HG03521 (cell line): ENCODE results near the gene C9orf50.
"Not testable (repeated sequence)": the region's sequence is repeated elsewhere in the genome, so short reads cannot be mapped to it uniquely, and the experiment has no call there.

Experiments used
- ATAC-seq: cut with Tn5 transposase; IDR thresholded peaks from one replicate; pipeline ENCODE4 v1.9.1; 2021; ENCODE audit warnings: mild to moderate bottlenecking, moderate library complexity; ENCODE audit not compliant: unreplicated experiment

C9orf50 gene

DNA sequence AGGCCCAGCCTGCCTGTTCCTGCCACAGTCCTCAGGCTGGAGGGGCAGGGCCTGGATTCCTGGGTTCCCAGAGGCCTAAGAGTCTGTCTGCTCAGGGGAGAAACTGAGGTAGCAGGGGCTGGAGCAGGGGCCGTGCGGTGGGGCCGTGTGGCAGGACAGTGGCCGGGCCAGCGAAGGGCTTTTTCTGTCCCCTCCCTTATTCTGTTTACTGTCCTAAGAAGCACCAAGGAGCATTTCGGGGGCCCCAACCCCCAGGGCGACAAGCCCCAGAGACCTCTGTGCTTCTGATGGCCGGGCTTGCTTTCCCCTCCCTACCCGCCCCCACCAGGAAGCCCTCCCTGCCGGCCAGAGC, 27.8 kb upstream of the C9orf50 start:
- no peak for ATAC-seq

DNA sequence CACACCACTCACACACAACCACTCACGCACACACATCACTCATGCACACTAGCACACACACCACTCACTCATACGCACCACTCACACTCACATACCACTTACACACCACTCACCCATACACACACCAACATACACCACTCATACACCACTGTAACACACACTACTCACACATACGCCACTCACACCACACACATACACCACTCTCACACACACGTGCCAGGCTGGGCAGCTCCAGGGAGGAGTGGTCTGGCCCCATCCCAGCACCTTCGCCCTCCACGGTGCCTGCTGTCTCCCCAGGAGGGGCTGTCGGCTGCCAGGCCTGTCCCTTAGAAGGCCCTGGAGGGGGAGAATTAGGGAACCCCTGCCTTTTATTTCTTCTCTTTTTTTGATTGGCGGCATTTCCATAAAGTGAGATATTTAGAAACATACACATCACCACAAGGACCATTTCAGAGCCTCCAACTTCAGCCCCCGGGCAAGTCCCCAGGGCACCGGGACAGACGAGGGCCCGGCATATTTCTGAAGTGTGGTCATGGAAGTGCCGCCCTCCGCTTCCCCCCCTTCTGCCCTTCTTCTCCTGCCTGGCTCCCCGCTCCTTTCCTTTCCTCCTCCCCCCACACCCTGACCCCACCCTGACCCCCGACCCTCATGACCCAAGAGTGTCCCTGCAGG, 27.3 kb upstream of the C9orf50 start:
- ATAC-seq: no peak

DNA sequence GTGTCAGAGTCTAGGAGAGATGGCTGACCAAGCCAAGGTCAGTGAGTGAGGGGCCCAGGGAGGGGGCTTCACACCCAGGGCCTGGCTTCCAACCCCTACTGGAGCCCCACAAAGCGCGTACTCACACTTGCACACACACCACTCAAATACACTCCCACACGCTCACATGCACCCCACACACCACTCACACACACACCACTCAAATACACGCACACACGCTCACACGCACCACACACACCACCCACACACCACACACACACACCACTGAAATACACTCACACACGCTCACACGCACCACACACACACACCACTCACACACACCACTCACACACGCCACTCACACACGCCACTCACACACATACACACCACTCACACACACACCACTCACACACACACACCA, 26.7 kb upstream of the C9orf50 start:
- ATAC-seq: no peak

DNA sequence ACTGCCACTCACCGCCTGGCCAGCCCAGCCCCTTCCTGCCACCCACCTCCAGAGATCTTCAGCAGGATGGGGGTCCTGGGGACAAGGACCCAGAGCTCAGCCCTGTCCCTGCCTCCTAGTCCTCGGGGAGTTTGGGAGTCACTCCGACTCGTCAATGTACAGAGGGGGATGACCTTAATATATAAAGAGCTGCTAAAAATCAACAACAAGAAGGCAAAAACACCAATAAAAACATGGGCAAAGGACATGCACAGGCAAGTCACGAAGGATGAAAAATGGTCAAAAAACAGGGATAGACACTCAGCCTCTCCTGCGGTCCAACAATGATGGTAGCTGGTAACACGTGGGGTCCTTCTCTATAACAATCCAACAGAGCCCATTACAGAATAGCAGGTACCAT, 25.8 kb upstream of the C9orf50 start:
- no peak for ATAC-seq

DNA sequence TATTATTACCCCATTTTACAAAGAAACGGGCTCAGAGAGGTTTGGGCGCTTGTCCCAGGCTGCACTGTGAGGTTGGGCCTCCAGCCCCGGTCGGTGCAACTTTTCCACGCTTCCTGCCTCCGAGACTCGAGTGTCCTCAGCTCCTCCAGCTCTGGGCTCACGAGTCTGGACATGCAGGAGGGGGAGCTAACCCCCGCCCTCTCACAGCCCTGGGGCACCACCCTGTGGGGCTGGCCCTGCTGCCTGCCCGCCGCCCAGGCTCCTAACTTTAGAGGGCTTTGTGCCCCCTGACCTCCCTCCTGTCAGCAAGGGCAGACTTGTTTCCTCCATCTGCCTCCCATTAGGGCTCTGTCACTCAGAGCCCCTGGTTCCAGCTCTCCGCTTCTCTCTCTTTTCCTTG, 25.4 kb upstream of the C9orf50 start:
- ATAC-seq: no peak

DNA sequence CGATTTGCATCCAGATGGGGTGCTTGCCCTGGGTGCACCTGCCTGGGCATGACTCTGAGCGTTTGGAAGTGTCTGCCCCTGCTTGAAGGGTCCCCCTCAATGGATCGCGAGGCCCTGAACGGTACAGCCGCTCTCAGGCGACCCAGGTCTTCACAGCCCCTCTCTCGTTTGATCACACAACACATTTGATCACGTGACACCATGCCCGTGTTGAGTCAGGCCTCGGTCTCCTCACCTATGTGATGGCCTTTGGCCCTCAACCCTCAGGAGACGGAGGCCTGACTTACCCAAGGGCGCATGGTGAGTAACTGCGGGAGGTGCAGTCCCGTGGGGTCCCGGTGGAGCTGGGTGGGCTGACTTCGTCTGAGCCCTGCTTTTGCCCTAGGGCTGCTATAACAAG, 24.0 kb upstream of the C9orf50 start:
- no peak for ATAC-seq

DNA sequence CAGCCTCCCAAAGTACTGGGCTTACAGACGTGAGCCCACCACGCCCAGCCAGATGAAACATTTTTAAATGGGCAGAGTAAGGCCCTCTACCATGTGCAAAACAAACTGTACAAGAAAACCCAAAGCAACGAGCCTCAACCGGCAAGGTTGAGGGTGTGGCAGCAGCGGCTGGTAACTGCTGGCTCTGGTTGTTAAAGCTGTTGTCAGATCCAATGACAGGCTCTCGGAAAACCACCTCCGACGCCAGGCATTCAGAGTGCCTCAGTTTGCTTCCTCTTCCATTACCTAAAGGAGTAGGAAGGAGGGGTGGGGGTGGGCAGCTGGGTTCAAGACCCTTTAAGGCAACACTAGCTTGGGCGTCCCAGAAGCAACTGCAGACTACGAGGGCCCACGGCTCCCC, 23.5 kb upstream of the C9orf50 start:
- no peak for ATAC-seq

DNA sequence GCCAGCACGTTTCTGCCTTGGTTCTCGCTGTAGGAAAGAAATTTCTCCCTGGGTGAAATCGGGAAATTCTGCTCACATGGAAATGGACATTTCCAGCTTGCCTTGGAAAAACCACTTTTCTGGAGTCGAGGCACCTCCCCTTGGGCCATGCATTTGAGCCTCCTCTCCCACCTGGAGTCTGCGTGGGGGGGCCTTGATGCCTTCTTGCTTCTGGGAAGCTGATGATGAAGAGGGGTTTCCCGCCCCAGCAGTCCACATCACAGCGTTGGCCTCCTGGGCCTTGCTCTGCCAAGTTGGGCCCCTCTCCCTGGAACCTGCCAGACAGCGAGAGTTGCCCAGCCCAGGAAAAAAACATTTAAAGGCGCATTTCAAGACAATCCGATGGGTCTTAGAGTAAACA, 22.8 kb upstream of the C9orf50 start:
- no peak for ATAC-seq

DNA sequence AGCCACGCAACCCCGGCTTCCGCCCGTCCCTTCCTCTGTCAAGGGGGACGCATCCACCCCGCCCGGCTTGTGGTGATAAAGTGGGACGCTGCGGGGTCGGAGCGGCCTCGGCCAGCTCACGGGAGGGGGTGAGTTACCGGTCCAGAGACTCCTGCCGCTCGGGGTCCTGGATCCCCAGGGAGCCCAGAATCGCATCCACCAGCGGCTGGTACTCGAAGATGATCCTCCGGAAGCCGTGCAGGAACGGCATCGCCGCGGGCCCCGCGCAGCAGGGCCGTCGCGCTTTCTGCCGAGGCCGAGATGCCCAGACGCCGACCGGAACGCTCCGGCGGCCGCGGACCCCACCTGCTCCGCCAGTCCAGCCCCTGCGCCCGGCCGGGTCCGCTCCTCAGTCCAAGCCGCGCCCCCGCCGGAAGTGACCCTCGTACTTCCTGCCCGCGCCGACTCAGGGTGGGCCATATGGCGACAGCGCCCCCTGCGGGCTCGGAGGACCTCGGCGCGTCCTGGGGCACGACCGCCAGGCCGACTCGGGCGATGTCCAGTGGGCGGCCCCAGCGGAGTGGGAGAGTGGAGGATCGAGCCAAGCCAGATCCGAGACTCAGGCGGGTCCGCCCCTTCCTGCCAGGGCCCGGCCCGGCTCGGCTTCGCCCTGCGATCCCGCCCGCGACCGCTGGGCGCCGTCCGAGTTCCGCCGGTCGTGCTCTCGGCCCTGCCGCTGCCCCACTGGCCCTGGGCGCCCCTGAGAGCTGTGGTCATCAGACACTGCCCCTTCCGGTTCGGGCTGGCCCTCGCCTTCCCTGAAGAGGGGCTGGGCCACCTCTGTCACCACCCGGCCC, 21.1 kb upstream of the C9orf50 start, which contains the start of gene ASB6:
Gene ASB6 (minus strand): TSS at position 402 of the 836 bp plus-strand sequence. CDS start 152 bp downstream, at position 250.
- ATAC-seq: peak; percentile 93

DNA sequence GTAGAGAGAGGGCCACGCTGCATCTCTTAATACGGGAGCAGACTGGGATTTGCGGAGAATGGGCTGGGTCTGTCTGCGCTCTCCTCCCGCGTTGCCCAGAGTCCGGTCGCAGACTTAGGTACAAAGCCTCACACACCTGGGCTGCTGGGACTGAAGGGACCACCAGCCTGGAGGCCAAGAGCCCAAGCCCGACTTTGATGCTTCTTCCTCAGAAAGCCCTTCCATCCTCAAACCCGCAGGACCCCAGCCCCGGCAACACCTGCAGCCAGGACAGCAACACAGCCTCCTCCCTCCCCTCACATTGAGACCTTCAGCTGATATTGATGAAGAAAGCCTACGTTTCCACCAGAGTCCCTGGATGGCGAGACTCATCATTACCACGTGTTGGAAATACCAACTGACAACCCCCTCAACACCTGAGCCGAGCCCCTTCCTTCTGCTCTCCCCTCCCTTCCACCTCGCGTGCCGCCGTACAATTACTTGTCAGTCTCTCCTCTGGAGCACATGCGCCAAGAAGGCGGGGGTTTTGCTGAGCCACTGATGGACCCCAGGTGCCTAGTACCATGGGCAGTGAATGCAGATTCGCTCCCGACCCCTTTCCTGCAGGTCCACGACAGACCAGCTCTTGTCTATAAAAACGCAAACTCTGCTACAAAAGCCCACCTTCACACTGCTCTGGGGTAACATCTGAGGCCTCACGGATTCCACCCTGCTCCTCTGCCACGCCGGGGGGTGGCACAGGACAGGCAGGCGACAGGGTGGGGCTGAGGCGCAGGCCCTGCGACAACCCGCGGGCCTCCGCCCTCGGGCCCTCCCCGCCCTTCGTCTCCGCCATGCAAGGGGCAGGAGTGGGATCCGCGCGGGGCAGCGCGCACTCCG, 20.2 kb upstream of the C9orf50 start:
- ATAC-seq: no peak

DNA sequence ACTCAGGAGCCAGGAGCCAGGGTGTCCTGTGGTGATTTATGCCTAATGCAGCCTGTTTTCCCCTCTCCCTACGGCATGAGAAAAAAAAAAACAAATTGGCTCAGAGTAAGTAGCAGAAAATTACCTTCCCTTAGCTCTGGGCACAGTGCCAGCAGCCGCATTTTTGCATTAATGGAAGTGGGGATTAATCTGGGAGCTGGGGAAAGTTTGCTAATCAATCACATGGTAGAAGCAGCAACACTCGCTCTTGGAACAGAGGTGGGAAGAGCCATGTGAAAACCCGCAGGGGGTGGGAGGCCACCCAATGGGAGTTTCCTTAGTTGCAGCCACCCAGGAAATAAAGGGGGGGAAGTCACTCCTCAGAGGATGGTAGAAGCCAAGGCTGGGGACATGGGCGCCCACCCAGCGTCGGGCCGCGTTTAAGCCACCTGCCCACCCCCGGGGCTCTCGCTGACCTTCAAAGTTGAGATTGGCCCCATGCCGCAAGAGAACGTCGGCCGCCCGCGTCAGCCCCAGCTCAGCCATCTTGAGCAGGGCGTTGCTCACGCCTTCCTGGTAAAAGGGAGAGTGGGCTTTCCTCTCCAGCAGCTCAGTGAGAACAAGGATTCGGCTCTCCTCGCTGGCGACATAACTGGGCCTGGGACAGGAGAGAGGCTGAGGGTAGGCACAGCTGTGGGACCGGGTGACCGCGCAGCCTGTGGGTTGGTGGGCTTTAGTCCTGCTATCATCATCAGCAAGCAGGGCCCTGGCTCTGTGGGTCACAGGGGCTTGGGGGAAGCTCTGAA, 19.4 kb upstream of the C9orf50 start:
- ATAC-seq: no peak

DNA sequence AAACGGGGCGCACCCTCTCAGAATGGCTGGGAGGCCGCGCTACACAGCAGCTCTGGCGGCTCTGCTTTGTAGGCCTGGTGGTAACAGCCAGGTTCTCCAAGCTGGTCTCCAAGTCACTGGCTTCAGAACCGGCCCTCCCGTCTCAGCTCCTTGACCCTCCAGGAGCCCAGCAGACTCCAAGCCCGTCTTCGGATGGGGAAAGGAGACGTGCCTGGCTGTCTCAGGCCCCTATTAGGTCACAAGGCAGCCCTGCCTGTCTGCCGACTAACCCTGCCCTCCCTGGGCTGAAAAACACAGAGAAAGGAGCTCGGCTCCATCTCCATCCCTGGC, 18.8 kb upstream of the C9orf50 start:
- no peak for ATAC-seq

DNA sequence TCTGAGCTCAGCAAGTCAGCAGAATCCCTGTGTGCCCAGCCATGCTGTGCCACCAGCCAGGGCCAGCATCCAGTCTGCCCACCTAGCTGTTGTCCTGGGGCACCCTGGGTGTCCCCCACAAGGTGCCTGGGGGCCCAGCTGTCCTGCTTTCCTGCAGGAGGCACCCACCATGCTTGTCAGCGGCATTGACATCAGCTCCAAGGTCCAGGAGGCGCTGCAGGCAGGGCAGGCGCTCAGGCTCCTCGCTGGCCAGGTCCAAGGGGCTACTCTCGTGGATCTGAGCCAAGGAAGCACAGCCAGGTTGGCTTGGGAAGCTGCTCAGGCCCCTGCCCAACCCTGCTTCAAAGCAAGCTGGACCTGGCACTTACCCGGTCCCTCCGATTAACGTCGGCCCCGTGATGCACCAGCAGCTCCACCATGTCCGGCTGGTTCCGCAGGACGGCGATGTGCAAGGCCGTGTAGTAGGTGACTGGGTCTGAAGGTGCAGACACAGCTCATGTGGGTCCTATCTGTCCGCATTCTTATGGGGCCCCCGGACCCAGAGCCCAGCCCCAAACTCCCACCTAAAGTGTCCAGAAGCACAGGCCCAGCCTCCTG, 18.2 kb upstream of the C9orf50 start:
- ATAC-seq: no peak

DNA sequence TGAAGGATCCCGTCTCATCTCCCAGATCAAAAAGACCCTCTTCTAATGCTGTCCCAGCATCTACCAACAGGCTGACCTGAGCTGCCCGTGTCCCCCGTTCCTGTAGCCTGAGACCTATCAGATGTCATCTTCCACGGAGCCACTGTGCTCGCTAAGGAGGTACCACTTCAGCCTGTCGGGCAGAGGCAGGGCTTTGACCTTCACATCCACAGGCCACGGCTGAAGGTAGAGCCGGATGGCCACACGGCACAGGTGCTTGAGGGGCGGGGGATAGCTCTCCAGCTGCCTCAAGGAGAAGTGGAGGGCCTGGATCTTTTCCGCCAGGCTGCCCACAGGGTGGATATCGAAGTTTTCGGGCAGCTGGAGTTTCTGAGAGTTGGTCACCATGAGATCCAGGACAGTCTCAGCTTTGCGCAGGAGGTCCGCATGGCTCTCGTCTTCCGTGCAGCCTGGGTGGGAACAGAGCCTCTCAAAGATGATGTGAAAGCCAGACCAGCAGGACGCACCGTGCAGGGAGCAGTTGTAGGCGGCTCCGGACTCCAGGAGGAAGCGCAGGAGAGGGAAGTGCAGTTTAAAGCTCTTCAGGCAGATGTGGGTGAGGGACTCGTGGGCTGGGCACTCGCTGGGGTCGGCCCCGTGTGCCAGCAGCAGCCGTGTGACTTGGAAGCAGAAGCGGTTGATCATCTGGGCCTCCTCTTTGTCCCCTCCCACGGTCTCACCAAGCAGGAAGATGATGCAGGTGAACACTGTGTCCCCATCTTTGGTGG, 17.0 kb upstream of the C9orf50 start:
- no peak for ATAC-seq

DNA sequence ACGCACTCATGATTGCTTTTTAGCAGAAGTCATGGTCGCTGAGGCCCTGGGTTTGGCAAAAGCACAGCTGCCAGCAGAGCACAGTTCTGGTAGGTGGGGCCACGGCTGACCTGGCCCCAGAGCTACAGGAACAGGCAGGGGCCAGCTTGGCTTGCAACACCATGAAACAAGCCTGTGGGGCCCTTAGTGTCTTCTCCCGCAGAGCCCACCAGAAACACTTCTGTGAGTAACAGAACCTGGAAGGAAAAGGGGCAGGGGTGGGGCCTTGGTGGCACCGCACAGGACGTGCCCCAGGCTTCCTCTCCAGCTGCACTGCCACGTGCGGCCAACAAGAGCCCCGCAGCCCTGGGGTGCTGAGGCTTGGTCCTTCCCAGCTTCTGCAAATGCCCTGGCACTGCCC, 16.2 kb upstream of the C9orf50 start:
- no peak for ATAC-seq

DNA sequence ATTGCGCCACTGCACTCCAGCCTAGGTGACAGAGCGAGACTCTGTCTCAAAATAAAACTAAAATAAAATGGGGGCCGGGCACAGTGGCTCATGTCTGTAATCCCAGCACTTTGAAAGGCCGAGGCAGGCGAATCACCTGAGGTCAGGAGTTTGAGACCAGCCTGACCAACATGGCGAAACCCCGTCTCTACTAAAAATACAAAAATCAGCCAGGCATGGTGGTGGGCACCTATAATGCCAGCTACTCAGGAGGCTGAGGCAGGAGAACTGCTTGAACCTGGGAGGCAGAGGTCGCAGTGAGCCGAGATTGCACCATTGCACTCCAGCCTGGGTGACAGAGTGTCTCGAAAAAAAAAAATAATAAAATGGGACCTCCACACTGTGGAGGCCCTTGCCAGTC, 15.4 kb upstream of the C9orf50 start:
- ATAC-seq: not testable (repeated sequence)

DNA sequence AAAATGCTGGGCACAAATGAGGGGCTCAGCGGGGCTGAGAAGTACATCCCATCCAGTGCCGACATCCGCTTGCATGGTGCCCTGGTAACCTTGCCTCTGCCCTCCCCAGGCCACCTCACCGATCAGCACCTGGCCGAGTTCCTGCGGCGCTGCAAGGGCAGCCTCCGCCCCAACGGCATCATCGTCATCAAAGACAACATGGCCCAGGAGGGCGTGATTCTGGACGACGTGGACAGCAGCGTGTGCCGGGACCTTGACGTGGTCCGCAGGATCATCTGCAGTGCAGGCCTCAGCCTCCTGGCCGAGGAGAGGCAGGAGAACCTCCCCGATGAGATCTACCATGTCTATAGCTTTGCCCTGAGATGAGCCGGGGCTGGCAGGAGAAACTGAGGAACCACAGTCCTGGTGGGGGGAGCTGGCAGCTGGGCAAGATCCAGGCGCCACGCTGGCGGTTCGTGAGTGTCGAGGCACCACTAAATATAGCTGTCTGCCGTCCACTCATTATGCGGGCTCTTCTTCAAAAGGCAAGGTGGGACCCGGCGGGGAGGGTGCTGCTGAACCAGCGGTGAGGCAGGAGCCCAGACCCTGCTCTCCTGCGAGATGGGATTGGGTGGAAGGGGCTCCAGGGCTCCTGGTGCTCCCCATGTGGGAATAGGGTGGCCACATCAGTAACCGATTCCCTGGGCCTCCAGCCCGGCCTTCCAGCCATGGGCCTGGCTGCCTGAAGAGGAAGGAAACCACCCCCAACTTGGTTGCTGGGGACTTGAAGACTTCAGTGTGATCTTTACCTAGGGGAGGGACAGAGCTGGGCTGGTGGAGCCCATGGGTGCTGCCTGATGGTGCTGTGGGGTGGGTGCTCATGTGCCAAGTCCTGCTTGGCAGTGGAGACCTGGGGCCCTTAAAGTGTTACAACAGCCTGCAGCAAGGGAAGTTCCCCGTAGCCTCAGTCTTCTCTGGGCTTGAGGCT, 14.5 kb upstream of the C9orf50 start:
- no peak for ATAC-seq

DNA sequence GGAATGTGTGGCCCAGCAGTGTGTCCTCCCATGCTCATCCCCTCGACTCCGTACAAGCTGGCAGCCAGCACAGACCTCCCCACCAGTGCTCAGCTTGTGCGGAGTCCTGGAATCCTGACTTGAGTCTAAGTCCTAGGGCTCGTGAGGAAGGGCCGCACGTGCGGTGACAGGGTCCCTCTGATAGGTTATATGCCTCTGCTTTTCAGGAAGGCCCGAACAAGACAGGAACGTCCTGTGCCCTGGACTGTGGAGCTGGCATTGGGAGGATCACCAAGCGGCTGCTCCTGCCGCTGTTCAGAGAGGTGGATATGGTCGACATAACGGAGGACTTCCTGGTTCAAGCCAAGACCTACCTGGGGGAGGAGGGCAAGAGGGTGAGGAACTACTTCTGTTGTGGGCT, 12.9 kb upstream of the C9orf50 start:
- no peak for ATAC-seq

DNA sequence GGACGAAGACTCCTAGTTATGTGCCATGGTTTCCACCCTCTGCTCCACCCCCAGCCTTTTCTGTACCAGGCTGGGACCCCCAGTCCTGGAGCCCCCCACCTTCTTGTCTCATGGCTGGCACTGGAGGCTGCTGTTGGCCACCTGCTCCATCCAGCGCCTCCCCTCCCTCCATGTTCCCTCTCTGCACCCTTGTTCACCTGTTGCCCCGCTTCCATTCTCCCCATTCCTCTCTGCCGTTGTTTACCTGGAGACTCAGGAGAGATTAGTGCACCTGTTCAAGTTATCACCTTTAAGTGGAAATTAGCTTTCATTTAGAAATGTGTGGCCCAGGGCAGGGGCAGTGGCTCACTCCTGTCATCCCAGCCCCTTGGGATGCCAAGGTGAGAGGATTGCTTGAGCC, 12.3 kb upstream of the C9orf50 start:
- ATAC-seq: no peak
